OCI-LY1 (cell line): ENCODE results near the gene ACAP3.

Experiments
- CTCF ChIP-seq: fragments of 200-600 bp; sonication (generic), shearing (Covaris generic); IDR thresholded peaks from 2 replicates; pipeline ENCODE4 v1.5.1; 2017; ENCODE audit warnings: mild to moderate bottlenecking, antibody characterized with exemption, low read length, moderate library complexity, mixed read lengths
- EZH2 ChIP-seq: fragments of 200-600 bp; sonication (generic), shearing (Covaris generic); IDR thresholded peaks from 2 replicates; pipeline ENCODE4 v1.8.0; 2017; ENCODE audit warnings: borderline replicate concordance, mixed run types, mild to moderate bottlenecking, antibody characterized with exemption, low read length, moderate library complexity, mixed read lengths

- TF ChIP-seq CTCF (no peak), EZH2 (no peak)
These were observed 22.0 kb downstream of the ACAP3 start for GRCh38 chr1:1285611-1286311.
